GM12875 (cell line): ENCODE data around the gene FAHD2A.

Experiments used
- H3K4me3 ChIP-seq: one replicate; pipeline ENCODE4 v1.5.1; 2011; ENCODE audit warnings: low read depth, low read length, control low read depth
- TF ChIP-seq, protein P1 (sequence below): IDR thresholded peaks from 2 replicates; pipeline ENCODE4 v1.5.1; 2011; ENCODE audit warnings: low read depth, mild to moderate bottlenecking, control low read depth, inconsistent platforms, low read length, moderate library complexity, borderline replicate concordance; ENCODE audit not compliant: insufficient read depth

Gene FAHD2A

DNA sequence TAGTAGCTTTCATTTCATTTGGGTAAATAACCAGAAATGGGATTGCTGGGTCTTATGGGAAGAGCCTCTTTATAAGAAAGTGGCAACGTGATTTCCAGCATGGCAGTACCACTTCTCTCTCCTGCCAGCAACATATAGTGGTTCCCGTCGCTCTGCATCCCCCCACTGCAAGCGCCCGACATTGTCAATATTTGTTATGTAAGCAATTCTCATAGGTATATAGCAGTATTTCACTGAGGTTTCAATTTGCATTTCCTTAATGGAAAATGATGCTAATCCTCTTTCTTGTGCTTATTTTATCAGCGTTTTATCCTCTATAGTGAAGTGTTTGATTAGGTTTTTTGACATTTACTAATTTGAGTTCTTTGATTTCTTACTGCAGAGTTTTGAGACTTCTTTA is 36.0 kb upstream of the FAHD2A start:
- no peak overlapping the region for H3K4me3 ChIP-seq
- TF ChIP-seq, protein P1, sequence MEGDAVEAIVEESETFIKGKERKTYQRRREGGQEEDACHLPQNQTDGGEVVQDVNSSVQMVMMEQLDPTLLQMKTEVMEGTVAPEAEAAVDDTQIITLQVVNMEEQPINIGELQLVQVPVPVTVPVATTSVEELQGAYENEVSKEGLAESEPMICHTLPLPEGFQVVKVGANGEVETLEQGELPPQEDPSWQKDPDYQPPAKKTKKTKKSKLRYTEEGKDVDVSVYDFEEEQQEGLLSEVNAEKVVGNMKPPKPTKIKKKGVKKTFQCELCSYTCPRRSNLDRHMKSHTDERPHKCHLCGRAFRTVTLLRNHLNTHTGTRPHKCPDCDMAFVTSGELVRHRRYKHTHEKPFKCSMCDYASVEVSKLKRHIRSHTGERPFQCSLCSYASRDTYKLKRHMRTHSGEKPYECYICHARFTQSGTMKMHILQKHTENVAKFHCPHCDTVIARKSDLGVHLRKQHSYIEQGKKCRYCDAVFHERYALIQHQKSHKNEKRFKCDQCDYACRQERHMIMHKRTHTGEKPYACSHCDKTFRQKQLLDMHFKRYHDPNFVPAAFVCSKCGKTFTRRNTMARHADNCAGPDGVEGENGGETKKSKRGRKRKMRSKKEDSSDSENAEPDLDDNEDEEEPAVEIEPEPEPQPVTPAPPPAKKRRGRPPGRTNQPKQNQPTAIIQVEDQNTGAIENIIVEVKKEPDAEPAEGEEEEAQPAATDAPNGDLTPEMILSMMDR = no peak

DNA sequence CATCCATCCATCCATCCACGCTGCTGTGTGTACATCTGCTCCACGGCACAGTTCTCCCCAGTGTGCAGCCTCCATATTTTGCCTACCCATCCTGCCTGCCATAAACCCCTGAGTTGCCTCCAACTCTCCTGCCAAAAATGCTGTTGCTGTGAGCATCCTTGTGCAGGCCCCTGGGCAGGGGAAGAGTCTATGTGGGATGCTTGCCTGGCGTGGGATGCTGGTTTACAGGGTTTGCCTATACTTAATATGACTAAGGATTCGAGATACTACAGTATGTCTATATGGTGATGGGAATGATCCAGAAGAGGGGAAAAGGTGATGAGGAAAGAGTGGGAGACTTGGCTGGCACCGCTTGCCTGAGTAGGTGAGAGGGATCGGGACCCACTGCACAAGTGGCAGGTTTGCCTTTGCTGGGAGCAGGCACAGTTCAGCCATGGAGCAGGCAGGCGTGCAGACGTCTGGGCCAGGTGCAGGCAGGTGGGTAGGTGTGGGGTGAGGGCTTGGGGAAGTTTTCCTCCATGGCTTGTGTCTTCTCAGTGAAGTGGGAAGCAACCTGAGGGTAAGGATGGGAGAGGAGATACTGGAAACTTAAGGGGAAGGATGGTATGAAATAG is 30.2 kb upstream of the FAHD2A start:
- TF ChIP-seq, protein P1 = no peak
- no peak overlapping the region for H3K4me3 ChIP-seq

DNA sequence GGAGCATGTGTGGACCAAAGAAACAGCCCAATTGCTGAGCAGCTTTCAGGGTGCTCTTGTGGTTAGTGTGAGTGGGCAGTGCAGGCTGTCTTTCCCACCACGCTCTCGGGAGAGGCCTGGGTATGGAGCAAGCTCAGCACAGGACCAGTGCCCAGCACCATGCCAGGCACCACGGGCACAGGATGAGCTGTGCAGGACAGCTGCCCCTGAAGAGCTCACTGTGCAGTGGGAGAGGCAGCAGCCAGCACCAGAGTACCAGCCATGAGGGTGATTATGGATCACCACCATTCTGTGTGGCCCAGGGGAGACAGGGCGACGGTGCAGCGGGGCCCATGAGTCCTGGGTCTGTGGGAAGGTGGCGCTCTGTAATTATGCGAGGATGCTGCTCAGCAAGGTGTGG is 29.7 kb upstream of the FAHD2A start:
- H3K4me3 ChIP-seq = no peak overlapping the region
- TF ChIP-seq, protein P1 = no peak

GRCh38 chr2:95374029-95374428 is 28.5 kb upstream of the FAHD2A start:
- H3K4me3 ChIP-seq = no peak overlapping the region
- TF ChIP-seq, protein P1 = no peak

GRCh38 chr2:95374451-95374920 is 28.0 kb upstream of the FAHD2A start:
- no peak overlapping the region for H3K4me3 ChIP-seq
- TF ChIP-seq, protein P1 = no peak

GRCh38 chr2:95374921-95375471 is 27.5 kb upstream of the FAHD2A start:
- no peak overlapping the region for H3K4me3 ChIP-seq
- TF ChIP-seq, protein P1 = no peak

GRCh38 chr2:95375532-95376150 is 26.9 kb upstream of the FAHD2A start:
- TF ChIP-seq, protein P1 = no peak

More at GRCh38 chr2:95375532-95376150, 26.9 kb upstream of the FAHD2A start:
- H3K4me3 ChIP-seq = no peak overlapping the region
